AG09319 (cell line): ENCODE measurements around the gene RBBP4.

Experiments
- DNase-seq: peaks from one replicate; pipeline ENCODE4 v3.0.0-alpha.2; 2010; ENCODE audit warnings: low read depth; ENCODE audit errors: extremely low read depth
- CTCF ChIP-seq: IDR thresholded peaks from 2 replicates; pipeline ENCODE4 v1.5.1; 2011; ENCODE audit warnings: low read depth, mild to moderate bottlenecking, inconsistent platforms, low read length, moderate library complexity

The RBBP4 gene

DNA sequence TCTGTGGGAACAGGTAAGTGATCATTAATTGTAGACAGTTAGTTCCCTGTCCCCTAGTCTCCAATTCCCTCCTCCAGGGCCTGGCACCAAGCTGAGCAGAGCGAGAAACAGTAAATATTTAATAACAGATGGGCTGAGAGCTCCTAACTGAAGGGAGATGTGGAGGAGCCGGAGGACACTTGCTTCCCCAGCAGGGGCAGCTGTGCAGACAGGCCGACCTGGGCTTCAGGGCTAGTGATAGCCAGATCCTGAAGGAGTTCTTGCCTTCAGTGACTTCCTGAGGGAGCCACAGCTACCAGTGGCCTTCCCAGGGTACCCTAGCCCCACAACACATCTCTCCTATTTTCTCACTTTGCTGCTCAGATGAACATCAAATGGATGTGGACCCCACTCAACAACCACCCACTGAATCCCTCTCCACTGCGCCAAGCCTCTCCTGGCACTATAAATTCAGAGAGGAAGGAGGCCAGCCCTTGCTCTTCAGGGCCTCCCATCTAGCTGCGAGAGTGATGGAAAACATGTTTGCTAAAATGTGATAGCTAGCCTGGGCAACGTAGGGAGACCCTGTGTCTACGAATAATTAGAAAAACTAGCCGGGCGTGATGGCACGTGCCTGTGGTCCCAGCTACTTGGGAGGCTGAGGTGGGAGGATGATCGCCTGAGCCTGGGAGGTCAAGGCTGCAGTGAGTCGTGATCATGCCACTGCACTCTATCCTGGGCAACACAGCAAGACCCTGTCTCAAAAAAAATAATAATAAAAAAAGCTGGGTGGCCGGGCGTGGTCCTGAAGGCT, 78.4 kb downstream of the RBBP4 start:
- no peak for DNase-seq
- TF ChIP-seq CTCF: no peak

GRCh38 chr1:32733582-32734321, 82.7 kb downstream of the RBBP4 start:
- TF ChIP-seq CTCF: no peak

More at GRCh38 chr1:32733582-32734321, 82.7 kb downstream of the RBBP4 start:
- DNase-seq: no peak
